HG02852 (cell line): Measurements from ENCODE around the gene ARHGAP22.

Experiments used
- ATAC-seq: cut with Tn5 transposase; IDR thresholded peaks from one replicate; pipeline ENCODE4 v1.9.1; 2021; ENCODE audit warnings: mild to moderate bottlenecking, moderate library complexity; ENCODE audit not compliant: unreplicated experiment

Gene ARHGAP22

DNA sequence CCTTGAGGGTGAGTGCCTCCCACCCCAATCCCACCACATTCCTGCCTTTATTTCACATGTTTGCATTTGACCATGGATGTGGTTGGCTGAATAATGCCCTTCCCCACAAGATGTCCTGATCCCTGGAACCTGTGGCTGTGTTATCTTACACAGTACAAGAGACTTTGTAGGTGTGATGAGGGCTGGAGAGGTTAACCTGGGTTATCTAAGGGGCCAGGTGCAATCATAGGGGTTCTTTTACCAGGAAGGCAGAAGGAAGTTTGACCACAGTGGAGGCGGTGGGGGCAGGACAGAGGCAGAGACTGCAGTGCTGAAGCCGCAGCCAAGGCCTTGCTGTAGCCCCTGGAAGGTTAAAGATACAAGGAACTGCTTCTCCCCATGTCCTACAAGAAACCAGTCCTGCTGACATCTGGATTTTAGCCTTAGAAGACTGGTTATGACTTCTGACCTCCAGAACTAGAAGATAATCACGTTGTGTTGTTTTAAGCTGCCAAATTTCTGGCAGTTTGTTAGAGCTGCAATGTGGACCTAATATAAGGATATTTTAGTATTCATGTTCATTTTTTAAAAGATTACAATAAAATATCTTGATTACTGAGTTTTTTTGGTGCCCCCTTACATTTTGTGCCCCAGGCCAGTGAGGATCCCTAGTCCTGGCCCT is 136.6 kb downstream of the ARHGAP22 start:
- ATAC-seq = no peak

DNA sequence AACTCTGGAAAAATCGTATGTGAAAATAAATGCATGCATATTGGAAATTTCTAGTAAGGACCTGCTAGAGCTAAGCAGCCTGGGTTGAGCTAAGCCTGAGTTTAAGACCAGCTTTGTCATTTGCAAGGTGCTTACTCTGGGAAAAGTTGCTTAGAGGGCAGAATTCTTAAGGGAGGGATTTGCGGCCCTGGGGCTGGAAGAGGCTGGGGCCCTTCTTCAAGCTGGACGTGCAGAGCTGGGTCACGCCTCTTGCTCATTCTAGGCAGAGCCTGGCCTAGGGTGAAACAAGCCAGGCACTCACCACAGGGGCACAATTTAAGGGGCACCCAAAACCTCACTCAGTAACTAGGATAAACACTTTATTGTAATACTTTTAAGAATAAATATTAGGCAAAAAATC is 137.2 kb downstream of the ARHGAP22 start:
- no peak for ATAC-seq

DNA sequence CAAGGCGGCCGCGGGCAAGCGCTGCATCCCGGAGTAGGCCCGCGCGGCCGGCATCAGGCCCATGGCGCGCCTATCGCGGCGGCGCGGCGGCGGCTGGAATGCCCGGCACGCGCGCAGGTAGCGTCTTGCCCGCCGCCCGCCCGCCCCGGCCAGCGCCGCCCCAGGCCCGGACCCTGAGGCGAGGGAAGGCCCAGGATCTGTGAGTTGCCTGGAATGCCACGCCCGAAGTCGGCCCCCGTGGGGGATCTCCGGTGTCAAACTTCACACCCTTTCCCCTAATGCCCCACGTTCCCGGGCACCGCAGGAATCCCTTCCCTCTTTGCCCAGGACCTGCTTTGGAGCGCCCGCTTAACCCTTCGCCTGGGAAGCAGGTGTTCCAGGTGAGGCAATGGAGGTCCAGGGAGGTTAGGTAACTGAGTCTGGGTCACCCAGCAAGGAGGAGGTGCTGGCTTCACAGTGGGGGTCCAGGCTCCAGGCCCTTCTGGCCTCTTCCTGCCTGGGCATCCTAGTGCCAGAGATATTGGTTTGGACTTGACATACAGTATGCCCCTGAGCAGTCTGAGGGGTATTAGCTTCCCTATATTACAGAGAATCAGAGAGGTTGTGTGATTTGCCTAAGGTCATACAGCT is 138.1 kb downstream of the ARHGAP22 start:
- no peak for ATAC-seq

DNA sequence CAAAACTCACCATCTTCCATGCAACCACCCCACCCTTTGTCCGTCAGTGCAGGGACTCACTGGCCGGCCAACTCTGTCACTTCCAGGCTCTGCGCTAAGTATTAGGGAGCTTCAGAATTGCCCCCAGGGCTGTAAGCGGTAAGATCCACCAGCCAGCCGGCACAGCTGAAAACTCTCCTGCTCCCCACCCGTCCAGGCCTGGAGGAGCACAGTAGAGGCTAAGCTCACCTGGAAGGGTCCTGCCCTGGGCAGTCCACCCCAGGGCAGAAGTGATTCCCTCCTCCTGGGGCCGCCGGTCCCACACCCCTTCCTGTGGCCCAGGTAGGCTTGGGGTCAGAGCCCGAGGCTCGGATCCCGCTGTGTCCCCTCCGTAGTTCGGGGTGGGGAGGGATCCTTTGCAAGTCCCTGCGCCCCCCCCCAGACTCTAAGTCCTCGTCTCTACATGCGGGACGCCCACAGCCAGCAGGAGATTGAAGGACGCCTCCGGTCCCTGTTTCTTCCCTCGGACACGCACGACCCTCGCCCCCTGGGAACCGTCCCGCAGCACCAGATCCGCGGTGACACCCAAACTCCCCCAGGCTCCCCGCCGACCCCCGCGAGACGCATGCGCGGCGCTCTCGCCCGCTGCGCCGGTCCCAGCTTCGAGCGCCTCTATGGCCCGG is 138.9 kb downstream of the ARHGAP22 start:
- ATAC-seq = no peak

DNA sequence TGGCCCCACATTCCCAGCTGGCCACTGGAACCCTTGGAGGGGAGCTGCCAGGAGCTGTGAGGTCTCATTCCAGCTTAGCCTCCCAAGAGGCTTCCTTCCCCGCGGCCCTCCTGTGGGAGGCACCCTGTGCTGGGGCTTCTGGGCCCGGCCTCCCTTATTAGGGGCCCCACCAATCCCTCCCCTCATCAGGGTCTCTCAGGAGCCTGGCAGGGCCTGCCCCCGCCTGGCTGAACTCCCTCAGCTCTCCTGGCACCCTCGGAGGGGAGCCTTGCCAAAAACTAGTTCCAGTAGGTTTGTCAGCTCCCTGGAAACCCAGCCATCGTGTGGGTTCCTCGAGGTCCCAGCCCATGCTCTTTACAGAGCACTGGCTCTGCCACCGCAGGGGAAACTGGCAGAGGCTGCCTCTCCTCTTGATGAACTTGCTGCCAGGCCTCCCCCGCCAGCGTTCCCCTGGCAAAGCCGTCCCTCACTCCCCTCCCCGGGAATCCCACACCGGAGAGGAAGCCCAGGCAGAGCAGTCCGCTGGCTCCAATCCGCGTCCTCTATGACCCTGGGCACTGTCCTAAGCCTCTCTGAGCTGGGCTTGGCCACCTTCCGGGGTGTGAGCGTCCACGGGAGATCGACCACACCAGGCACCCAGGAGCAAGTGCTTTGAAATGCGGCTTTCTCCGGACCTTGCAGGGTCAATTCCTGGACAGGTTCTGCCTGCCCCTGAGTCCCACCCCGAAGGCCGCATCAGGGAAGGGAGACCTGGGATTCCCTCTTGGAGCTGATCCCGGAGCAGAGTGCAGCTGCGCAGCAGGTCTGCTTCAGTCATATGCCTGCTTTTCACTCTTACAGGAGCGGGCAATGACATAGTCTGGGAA is 139.8 kb downstream of the ARHGAP22 start:
- no peak for ATAC-seq

DNA sequence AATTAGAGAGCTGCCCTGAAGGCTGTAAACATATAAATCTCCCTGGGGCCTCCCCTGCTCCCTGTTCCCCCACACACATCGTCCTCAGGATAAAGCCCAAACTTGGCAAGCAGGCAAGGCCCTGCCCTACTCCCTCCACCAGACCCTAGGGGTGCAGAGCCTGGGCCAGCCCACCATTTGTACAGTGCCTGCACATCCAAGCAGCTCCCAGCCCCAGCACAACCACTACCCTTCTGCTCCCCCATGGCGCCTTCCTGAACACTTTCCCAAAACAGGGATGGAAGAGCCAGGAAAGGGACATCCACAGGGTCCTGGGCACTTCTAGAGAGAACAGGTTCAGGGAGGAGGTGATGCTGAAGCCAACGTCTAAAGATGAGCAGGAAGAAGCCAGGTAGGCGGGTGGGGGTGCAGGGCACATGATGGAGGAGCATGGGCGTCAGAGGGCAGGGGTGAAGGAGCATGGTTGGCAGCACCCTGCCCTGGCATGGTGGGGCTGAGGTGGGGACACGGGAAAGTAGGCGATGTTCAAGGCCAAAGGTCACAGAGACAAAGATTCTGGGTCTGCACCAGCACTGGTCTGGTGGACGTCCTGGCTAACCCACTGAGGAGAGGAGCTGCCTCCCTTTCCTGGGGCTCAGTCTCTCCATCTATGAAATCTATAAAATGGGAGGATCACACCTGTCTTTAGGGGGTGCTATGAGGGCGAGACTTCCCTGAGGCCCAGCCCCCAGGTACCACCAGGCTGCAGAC is 140.6 kb downstream of the ARHGAP22 start:
- ATAC-seq = no peak

DNA sequence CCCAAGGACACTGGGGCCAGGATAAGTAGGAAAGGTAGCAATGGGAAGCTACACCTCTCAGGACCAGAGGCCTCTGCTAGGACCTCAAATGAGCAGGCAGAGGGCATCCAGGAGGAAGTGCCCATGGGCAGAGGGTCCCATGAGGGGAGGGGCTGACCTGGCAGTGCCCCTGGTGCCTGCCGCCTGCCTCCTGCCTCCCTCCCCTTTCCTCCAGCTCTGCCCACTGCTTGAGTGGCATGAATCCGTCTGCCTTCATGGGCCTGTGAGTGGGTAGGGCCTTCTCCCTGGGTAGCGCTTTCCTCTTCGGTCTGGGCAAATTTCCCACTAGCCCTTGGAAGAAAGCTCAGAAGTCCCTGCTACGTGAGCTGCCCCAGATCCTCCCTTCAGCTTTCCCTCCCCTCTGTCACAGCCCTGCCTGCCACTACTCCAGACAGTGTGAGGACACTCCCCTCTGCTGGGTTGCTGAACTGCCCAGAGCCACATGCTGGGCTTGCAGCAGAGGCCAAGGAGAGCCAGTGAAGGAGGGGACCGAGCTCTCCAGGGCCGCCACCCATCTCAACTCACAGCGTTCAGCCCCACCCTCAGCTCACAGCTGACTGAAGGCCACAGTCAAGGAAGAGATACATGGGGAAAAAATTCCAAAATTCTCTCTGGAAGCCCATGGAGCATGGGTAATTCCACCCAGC is 141.4 kb downstream of the ARHGAP22 start:
- no peak for ATAC-seq

DNA sequence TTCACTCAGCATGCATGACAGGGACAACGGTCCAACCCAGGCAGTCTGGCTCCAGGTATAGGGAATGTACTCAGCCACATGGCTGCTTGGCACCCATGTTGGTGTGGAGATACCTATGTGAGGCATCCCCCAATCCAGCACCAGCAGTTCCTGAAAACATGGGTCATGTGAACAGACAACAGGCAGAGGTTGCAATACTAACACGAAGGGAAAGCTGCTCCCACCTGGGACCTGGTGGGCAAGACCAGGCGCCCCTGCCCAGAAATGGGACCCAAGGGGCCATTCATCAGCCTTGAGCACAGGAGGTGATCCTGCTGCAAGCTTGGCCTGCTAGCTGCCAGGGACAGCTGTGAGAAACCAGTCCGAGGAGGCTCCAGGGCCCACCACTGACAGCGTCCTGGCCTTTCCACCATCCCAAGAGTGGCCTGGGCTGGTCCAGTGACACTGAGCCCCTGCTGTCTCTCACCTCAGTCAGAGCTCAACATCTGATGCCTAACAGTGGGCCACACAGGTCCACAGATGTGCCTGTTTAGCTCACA is 142.3 kb downstream of the ARHGAP22 start:
- ATAC-seq = no peak

DNA sequence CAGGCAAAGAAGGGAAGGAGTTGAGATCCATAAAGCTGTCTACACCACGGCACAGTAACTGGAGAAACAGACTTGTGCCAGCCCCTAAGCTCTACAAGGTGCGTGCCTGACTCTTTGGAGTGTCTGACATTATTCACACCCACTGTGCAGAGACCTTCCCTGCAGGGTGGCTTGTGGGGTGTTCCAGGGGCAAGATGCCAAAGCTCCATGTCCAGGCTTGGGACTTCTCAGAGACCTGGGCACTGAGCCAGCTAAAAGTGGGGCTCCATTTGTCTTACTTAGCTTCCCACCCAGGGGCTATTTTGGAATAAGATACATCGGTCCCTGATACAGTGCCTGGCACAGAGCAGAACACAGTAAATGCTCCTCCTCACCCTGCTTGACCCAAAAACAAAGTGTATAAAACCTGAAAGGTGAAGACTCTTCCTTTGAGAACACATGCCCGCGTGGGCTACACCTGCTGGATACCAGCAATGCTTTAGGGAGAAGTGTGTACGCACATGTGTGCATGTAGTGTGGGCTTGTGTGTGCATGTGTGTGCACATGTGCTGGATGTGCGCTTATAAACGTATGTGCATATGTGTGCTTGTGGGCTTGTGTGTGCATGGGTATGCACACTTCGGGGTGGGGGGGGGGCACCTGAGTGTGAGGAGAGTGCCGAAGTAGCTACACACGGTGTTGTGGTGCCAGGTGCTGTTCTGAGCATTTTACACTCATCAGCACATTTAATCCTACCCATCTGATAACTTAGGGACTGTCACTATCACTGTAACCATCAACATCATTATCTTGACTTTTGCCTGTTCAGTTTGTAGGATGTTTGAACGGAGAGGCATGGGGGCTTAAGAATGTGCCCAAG is 143.0 kb downstream of the ARHGAP22 start:
- ATAC-seq = no peak

DNA sequence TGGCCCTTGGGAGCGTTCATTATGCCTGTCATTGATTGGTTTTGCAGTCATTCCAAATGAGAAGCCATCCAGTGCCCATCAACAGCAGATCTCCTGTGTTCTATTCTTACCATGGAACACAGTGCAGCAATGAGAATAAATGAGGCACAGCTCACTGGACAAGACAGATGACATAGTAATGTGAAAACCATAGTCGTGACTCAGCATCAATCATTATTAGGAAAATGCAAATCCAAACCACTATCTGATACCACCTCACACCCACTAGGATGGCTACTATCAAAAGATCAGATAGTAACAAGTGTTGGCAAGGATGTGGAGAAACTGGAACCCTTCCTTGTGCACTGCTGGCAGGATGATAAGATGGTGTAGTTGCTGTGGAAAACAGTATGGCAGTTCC is 144.7 kb downstream of the ARHGAP22 start:
- no peak for ATAC-seq

DNA sequence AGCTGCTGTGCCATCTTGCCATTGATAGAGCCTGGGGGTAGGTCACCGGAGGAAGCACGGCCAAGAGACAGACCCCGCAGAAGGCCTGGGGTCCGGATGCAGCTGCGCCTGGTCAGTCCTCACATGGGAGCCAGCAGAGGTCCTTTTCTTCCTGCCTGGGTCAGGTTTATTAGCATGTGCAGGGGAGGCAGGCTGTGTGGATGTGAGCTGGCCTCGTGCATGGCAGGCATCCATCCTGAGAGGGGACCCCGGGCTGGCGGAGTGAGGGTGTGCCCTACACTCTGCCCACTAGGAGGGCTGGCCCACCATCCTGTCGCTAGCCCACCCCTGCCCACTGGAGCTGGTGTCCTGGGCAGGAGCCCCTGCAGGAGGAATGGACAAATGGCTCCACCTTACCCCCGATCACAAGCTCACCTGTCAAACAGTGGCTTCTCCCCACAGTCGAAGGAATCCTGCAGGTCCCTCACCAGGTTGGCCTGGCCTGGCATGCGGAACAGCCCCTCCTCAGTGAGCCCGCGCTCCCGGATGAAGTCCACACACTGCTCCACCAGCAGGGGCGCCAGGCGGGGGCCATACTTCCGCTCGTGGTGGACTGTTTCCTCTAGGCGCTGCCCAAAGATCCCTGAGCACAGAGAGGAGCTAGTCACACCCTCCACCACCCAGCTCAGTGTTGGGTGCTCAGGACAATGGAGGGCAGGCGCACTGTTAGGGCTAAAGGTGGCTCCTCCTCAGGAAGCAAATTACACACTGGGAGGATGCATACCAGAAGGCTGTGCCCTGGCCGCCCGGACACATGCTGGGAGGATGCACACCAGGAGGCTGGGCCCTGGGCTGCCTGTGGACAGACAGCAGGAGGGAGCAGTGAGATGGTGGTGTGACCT is 145.4 kb downstream of the ARHGAP22 start:
- ATAC-seq = no peak

DNA sequence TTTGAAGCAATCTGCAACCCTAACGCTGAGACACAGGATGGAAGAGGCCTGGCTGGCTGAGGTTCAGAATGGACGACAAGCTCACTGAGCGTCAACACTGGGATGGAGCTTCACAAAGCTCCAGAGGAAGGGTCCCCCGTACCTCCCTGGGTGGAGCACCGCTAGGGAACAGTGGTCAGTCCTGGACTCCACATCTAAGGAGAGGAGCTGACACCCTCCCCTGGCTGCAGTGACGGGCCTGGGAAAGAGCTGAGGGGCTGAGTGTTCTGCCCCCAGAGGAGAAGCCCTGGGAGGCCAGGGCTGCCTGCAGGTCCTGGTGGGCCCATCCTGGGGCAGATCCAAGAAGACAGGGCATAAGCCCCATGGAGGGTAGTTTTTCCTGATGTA is 146.2 kb downstream of the ARHGAP22 start:
- no peak for ATAC-seq

DNA sequence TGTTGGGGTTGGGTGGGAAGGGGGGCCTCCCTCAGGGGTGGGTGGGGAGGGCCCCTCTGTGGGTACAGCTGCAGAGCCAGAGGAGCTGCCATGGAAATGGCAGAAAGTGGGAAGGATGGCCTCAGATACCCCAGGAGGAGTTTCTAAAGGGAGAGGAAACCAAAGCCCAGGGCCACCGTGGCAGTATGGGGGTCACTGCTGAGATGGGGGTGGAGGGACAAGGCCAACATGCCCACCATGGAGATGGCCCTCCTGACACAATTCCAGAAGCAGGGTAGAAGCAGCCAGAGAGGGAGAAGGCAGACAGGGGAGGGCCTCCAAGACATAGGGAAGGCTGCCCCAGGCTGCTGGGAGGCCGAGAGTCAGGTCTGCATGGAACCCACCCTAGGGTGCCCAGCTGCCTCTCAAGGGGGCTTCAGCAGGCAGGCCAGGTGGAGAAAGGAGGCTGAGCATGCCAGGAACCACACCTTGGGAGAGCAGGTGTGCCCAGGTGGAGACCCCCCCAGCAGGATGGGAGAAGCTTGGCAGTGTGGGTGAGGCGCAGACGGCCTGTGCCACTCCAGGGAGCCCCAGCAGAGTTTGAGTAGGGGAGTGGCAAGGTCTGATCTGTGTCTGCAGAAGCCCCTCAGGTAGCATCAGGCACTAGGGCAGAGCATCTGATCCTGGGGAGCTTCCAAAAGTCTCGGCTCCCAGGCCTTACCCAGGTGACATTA is 146.8 kb downstream of the ARHGAP22 start:
- no peak for ATAC-seq

DNA sequence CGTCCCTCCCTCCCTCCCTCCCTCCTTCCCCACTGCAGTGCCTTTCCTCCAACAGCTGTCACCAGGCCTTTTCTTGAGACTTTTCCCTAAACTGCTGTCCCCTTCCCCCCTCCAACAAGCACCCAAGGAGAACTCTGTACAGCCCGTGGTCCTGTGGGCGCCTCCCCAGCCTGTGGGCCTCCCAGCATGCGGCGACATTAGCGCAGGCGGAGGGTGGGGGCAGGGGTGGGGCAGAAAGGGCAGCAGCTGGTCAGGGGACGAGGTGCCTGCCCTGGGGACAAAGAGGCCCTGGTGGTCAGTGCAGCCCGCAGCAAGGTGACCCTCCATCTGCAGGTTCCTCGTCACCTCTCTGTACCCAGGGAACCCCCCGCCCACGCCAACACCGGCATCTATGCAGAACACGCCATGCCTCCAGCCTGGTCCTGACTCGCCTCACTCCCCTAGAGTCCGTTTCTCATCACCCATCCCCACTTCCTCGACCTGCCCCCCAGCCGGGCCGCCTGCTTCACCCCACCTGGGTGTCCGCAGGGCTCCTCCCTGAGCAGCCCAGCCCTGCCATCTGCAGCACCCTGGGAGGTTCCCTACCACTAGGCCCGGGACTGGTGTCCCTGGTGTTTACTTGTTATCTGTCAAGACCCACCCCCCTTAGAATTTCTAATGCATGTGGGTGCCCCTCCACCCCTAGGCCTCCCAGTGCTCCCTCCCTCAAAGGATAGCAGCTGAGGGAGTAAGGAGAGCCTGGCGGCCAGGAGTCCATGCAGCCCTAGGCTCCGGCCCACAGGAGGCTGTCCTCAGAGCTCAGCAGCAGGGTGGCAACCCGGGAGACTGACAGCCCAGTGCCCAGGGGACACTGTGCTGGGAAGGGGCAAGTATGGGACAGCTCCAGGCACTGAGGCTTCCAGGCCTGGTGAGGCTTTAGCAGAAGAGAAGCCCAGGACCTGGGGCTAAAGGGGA is 147.8 kb downstream of the ARHGAP22 start:
- peak; percentile 53 for ATAC-seq

DNA sequence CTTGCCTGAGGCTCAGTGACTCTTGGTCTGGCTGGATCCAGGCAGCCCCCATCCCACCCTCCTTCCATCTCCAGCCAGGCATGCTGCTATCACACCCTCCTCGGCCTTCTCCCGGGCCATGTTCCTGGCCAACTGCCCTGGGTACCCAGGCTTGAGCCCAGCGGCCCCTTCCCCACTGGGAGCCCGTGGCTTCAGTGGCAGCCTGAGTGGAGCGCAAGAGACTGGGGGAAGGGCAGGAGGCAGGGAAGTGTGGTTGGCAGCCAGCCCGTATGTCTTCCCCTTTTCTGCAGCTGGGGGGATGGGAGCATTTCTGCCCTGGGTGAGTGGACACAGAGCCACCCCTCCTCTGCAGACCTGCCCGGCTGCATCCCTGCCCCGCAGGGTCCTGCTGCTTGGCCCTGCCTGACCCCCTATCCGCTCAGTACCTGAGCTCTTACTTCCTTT is 148.5 kb downstream of the ARHGAP22 start:
- no peak for ATAC-seq
